HepG2 (cell line): ENCODE measurements around the gene OPN1SW. TPM values are rescaled to one million over a fixed set of nuclear protein-coding genes. Genes with fewer than 3 reads are reported as not detected.

Experiments
- ATAC-seq: fragments of 200-7000 bp; cut with Tn5 transposase; 3 replicates; pipeline ENCODE4 v1.9.1; 2020; ENCODE audit warnings: mild to moderate bottlenecking, moderate library complexity
- BruUV-seq: library from RNA; stranded (reverse); fragments of 400-500 nt; replicated peaks from 2 replicates; lab custom pipeline; 2021; lab: Mats Ljungman, UMichigan
- CTCF ChIA-PET: fragments of 300-600 bp; formaldehyde crosslinking; extraction: SDS; loops from one replicate; lab custom pipeline; 2021; ENCODE audit warnings: low total read pairs, inconsistent platforms, low intra/inter-chr PET ratio; lab: Yijun Ruan, JAX
- POLR2A ChIA-PET: fragments of 350-600 bp; sonication (Branson Sonifier 250); formaldehyde crosslinking; loops from one replicate; lab custom pipeline; 2020; ENCODE audit warnings: antibody characterized with exemption, inconsistent platforms; lab: Yijun Ruan, JAX
- DNase-seq: peaks from one replicate; pipeline ENCODE4 v3.0.0-alpha.2; 2015; ENCODE audit warnings: low spot score
- FAIRE-seq: peaks from 3 replicates; lab custom pipeline; 2011; peaks lifted over from hg19 to GRCh38; lab: Jason Lieb, UNC
- H2AFZ ChIP-seq: one replicate; pipeline ENCODE4 v1.6.1; 2011; ENCODE audit warnings: low read length, inconsistent platforms
- H3K27ac ChIP-seq: fragments of 300-600 bp; 3 replicates; pipeline ENCODE4 v1.8.0; 2011; ENCODE audit warnings: mixed run types, mild to moderate bottlenecking, mixed read lengths, low read length, inconsistent platforms; ENCODE audit not compliant: insufficient read depth; ENCODE audit errors: extremely low read length
- H3K27me3 ChIP-seq, 2 experiments: fragments of 200-600 bp in 1 of 2; 2 replicates in 1 of 2; 3 replicates in 1 of 2; pipeline versions ENCODE4 v1.6.0 to v1.8.0; 2011; ENCODE audit warnings: low read length in 2 of 2, mild to moderate bottlenecking in 2 of 2, moderate library complexity in 2 of 2, inconsistent platforms in 1 of 2; ENCODE audit not compliant: insufficient read depth in 2 of 2, control insufficient read depth in 1 of 2
- H3K36me3 ChIP-seq, 2 experiments: fragments of 200-600 bp in 1 of 2; replicated peaks in 1 of 2; 2 replicates in 1 of 2; 3 replicates in 1 of 2; pipeline versions ENCODE4 v1.5.1 to v1.8.0; 2011; ENCODE audit warnings: low read length in 2 of 2, inconsistent platforms in 1 of 2; ENCODE audit not compliant: insufficient read depth in 2 of 2, control insufficient read depth in 1 of 2
- H3K4me1 ChIP-seq: 2 replicates; pipeline ENCODE4 v1.5.1; 2012; ENCODE audit warnings: low read length, inconsistent platforms; ENCODE audit not compliant: insufficient read depth
- H3K4me2 ChIP-seq: 2 replicates; pipeline ENCODE4 v1.6.0; 2011; ENCODE audit warnings: low read depth, low read length, inconsistent platforms
- H3K4me3 ChIP-seq, 3 experiments: fragments of 200-600 bp in 1 of 3; sonication (generic), shearing (Covaris generic) in 1 of 3; replicated peaks in 1 of 3; 2 replicates each; pipeline ENCODE4 v1.5.1; 2011 to 2016; ENCODE audit warnings: low read length in 3 of 3, inconsistent platforms in 2 of 3, low read depth in 2 of 3, mild to moderate bottlenecking in 2 of 3, control low read depth in 1 of 3, mixed read lengths in 1 of 3; ENCODE audit not compliant: insufficient read depth in 1 of 3
- H3K79me2 ChIP-seq: one replicate; pipeline ENCODE4 v1.6.1; 2011; ENCODE audit warnings: low read length, inconsistent platforms; ENCODE audit not compliant: insufficient read depth
- H3K9ac ChIP-seq: 2 replicates; pipeline ENCODE4 v1.6.0; 2011; ENCODE audit warnings: mild to moderate bottlenecking, low read depth, low read length, inconsistent platforms; ENCODE audit not compliant: insufficient read depth
- H3K9me3 ChIP-seq: 2 replicates; pipeline ENCODE4 v1.5.1; 2012; ENCODE audit warnings: mild to moderate bottlenecking, low read length
- H4K20me1 ChIP-seq: 2 replicates; pipeline ENCODE4 v1.6.0; 2011; ENCODE audit warnings: inconsistent platforms, mild to moderate bottlenecking, low read length, moderate library complexity; ENCODE audit not compliant: insufficient read depth
- AGO1 ChIP-seq: fragments of 200-400 bp; formaldehyde crosslinking; IDR thresholded peaks from 2 replicates; pipeline ENCODE4 v1.6.1; 2017; ENCODE audit warnings: mild to moderate bottlenecking, low read depth, low read length, moderate library complexity; ENCODE audit not compliant: poor library complexity, severe bottlenecking
- ARHGAP35 ChIP-seq: sonication (generic); formaldehyde crosslinking; IDR thresholded peaks from 2 replicates; pipeline ENCODE4 v1.9.0; 2022; ENCODE audit warnings: mild to moderate bottlenecking, inconsistent platforms, moderate library complexity, missing genetic modification reagents, borderline replicate concordance
- ATF1 ChIP-seq: IDR thresholded peaks from 2 replicates; pipeline ENCODE4 v1.6.1; 2016; ENCODE audit warnings: mild to moderate bottlenecking, control low read depth
- ONECUT2 ChIP-seq: sonication (generic); formaldehyde crosslinking; IDR thresholded peaks from 2 replicates; pipeline ENCODE4 v1.4.0; 2020; ENCODE audit warnings: missing genetic modification reagents
- SAP130 ChIP-seq: IDR thresholded peaks from 2 replicates; pipeline ENCODE4 v1.6.1; 2016; ENCODE audit warnings: low read depth
- SRF ChIP-seq: IDR thresholded peaks from 2 replicates; pipeline ENCODE4 v1.6.1; 2011; ENCODE audit warnings: mild to moderate bottlenecking, low read depth, low read length, moderate library complexity
- ZNF121 ChIP-seq: sonication (generic); formaldehyde crosslinking; IDR thresholded peaks from 2 replicates; pipeline ENCODE4 v1.5.0; 2020; ENCODE audit warnings: mild to moderate bottlenecking, missing genetic modification reagents
- ZNF24 ChIP-seq: fragments of 450-650 bp; IDR thresholded peaks from 2 replicates; pipeline ENCODE4 v1.6.1; 2017; ENCODE audit warnings: antibody characterized with exemption, mild to moderate bottlenecking
- ZNF713 ChIP-seq: sonication (generic); formaldehyde crosslinking; IDR thresholded peaks from 2 replicates; pipeline ENCODE4 v1.4.0; 2020; ENCODE audit warnings: mild to moderate bottlenecking, missing genetic modification reagents
- WGBS: methylation state at CpG from one replicate; pipeline ENCODE4 v1.1.6; 2017; ENCODE audit warnings: low lambda C conversion rate; 5-methylcytosine and 5-hydroxymethylcytosine counted together
- in situ Hi-C: cut with HindIII; loops from 2 replicates; pipeline ENCODE4 v1.10.0; 2017; ENCODE audit warnings: low pct_unique_long_range_greater_than_20kb; ENCODE audit not compliant: extremely low pct_ligation_motif_present
- intact Hi-C: fragments of 100-400 bp; cut with micrococcal nuclease; formaldehyde crosslinking; loops from one replicate; pipeline ENCODE4 v1.10.0; 2022; ENCODE audit not compliant: unreplicated experiment
- polyA plus RNA-seq, 8 experiments: library from polyadenylated mRNA; depleted of rRNA in 3 of 8; stranded (reverse) in 7 of 8; unstranded in 1 of 8; fragments of >200 nt; fragmentation: Illumina TruSeq in 4 of 8; extraction: Trizol in 4 of 8; gene quantifications; 2 replicates each; pipeline versions ENCODE4 v1.2.1 to v1.2.3, GENCODE V29; 2011 to 2016; ENCODE audit warnings: low read depth in 4 of 8, missing spikeins in 1 of 8, mixed read lengths in 1 of 8; ENCODE audit not compliant: insufficient read depth in 1 of 8
- total RNA-seq, 5 experiments: library from RNA; depleted of rRNA; stranded (reverse); fragments of >200 nt; fragmentation: Illumina TruSeq; extraction: Trizol; gene quantifications; 2 replicates each; pipeline ENCODE4 v1.2.3, GENCODE V29; 2016; ENCODE audit warnings: low read depth in 1 of 5
- TF ChIP-seq, protein P1 (sequence below): sonication (generic); formaldehyde crosslinking; IDR thresholded peaks from 2 replicates; pipeline ENCODE4 v1.9.0; 2021; ENCODE audit warnings: missing genetic modification reagents, mild to moderate bottlenecking, borderline replicate concordance
- TF ChIP-seq, protein P2 (sequence below): sonication (generic); formaldehyde crosslinking; IDR thresholded peaks from 2 replicates; pipeline ENCODE4 v1.5.0; 2020; ENCODE audit warnings: missing genetic modification reagents
- TF ChIP-seq, protein P3 (sequence below): sonication (generic); formaldehyde crosslinking; IDR thresholded peaks from 2 replicates; pipeline ENCODE4 v1.8.1; 2022; ENCODE audit warnings: low read depth, mild to moderate bottlenecking, missing genetic modification reagents

The OPN1SW gene
- total and polyA plus RNA-seq, 2 of the 13 experiments (the other 11 are each of a cell fraction or from before 2014, with no cell fraction given): not detected

DNA sequence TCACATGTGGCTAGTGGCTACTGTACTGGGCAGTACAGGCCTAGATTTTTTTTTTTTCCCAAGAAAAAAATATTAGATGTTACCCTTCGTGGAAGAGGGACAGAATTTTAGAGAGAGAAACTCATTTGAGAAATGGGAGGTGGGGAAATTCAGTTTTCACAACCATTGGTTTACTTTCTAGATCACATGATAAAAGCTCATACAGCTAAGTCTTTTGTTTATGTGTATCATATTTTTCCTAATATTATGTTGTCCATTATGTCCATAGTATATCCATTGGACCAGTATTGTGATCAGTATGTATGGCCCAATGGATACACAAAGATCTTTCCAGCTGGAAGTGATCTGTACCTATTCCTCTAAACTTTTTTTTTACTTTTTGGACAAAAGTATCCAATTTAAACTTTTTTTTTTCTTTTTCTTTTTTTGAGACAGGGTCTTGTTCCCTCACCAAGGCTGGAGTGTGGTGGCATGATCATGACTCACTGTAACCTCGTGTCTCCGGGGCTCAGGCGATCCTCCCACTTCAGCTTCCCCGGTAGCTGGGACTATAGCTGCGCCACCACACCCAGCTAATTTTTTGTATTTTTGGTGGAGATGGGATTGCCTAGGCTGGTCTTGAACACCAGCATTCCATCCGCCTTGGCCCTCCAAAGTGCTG is 32.4 kb downstream of the OPN1SW start:
- H2AFZ ChIP-seq: no peak overlapping the region
- peaks cover 0 to 3% of the 10 kb centered on the region in 2 experiments; a peak in 1 of 5 replicates for H3K27me3 ChIP-seq
- no peak overlapping the region for H3K9ac ChIP-seq
- DNase-seq (no peak), ATAC-seq (no peak), FAIRE-seq (no peak)
- no peak overlapping the region for H3K4me3 ChIP-seq
- no TSS peak for BruUV-seq
- in situ Hi-C loops (no loop called here), intact Hi-C loops (no loop called here)
- no peak overlapping the region; the same call in 1 of the 2 replicates for H3K4me2 ChIP-seq
- peaks cover 89% of the 10 kb centered on the region for H3K79me2 ChIP-seq
- peaks cover 0 to 13% of the 10 kb centered on the region in 2 experiments; a peak in 4 of 5 replicates for H3K36me3 ChIP-seq
- no peaks in the 10 kb centered on the region for H3K9me3 ChIP-seq
- ChIA-PET CTCF (no interaction called here), POLR2A (no interaction called here)
- H3K4me1 ChIP-seq: peaks cover 79% of the 10 kb centered on the region
- H3K27ac ChIP-seq: no peak overlapping the region
- H4K20me1 ChIP-seq: peaks cover 82% of the 10 kb centered on the region
- 94% methylated on average over 7 of the region's 7 CpGs for WGBS
- TF ChIP-seq ONECUT2 (no peak), ZNF121 (no peak), ARHGAP35 (CRISPR knock-in tag) (no peak), SAP130 (CRISPR knock-in tag) (no peak), ZNF713 (CRISPR knock-in tag) (no peak), AGO1 (no peak), ATF1 (CRISPR knock-in tag) (no peak), ZNF24 (no peak), SRF (no peak)
- TF ChIP-seq, protein P1, sequence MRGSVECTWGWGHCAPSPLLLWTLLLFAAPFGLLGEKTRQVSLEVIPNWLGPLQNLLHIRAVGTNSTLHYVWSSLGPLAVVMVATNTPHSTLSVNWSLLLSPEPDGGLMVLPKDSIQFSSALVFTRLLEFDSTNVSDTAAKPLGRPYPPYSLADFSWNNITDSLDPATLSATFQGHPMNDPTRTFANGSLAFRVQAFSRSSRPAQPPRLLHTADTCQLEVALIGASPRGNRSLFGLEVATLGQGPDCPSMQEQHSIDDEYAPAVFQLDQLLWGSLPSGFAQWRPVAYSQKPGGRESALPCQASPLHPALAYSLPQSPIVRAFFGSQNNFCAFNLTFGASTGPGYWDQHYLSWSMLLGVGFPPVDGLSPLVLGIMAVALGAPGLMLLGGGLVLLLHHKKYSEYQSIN (CRISPR knock-in tag): no peak
- TF ChIP-seq, protein P2, sequence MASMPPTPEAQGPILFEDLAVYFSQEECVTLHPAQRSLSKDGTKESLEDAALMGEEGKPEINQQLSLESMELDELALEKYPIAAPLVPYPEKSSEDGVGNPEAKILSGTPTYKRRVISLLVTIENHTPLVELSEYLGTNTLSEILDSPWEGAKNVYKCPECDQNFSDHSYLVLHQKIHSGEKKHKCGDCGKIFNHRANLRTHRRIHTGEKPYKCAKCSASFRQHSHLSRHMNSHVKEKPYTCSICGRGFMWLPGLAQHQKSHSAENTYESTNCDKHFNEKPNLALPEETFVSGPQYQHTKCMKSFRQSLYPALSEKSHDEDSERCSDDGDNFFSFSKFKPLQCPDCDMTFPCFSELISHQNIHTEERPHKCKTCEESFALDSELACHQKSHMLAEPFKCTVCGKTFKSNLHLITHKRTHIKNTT (CRISPR knock-in tag): no peak
- TF ChIP-seq, protein P3, sequence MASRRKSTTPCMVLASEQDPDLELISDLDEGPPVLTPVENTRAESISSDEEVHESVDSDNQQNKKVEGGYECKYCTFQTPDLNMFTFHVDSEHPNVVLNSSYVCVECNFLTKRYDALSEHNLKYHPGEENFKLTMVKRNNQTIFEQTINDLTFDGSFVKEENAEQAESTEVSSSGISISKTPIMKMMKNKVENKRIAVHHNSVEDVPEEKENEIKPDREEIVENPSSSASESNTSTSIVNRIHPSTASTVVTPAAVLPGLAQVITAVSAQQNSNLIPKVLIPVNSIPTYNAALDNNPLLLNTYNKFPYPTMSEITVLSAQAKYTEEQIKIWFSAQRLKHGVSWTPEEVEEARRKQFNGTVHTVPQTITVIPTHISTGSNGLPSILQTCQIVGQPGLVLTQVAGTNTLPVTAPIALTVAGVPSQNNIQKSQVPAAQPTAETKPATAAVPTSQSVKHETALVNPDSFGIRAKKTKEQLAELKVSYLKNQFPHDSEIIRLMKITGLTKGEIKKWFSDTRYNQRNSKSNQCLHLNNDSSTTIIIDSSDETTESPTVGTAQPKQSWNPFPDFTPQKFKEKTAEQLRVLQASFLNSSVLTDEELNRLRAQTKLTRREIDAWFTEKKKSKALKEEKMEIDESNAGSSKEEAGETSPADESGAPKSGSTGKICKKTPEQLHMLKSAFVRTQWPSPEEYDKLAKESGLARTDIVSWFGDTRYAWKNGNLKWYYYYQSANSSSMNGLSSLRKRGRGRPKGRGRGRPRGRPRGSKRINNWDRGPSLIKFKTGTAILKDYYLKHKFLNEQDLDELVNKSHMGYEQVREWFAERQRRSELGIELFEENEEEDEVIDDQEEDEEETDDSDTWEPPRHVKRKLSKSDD (CRISPR knock-in tag): no peak
